ENCODE results near the gene TCF7.

The TCF7 gene

DNA sequence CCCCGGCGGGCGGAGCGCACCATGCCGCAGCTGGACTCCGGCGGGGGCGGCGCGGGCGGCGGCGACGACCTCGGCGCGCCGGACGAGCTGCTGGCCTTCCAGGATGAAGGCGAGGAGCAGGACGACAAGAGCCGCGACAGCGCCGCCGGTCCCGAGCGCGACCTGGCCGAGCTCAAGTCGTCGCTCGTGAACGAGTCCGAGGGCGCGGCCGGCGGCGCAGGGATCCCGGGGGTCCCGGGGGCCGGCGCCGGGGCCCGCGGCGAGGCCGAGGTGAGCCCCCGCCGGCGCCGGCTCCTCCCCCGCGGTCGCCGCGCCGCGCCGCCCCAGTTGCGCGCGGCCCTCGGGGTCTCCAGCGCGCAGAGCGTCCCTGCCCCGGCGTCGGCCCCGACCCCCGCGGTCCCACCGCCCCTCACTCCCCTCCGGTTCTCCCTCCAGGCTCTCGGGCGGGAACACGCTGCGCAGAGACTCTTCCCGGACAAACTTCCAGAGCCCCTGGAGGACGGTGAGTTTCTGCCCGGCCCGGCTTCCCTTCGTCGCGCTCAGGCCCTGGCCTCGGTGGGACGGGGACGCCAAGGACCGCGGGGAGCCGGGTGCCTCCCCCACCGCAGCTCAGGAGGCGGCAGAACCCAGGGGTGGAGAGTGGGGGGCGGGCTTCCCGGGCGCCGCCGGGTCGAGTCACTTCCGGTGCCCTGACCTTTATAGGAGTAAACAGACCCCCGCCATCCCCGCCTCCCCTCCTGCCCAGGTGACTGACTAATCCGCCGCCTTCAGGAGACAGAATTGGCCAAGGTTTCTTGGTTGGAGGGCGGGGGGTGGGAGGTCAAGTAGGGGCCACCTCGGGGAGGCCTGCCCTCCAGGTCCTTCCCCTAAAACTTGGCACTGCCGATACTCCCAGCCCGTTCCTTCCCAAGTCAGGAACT lies 665 bp downstream of the TCF7 start:
- Histone ChIP-seq H3K4me1 (ENCODE audit: control insufficient read depth, insufficient read depth, low read length) (peaks cover 39% of the 10 kb centered on the region), H3K36me3 (ENCODE audit: control insufficient read depth, insufficient read depth, low read length) (peaks cover 38% of the 10 kb centered on the region), H3K9ac (ENCODE audit: low read length) (peak overlapping the region; percentile 92), H3K27me3 (ENCODE audit: control insufficient read depth, insufficient read depth, low read length) (peaks cover 19% of the 10 kb centered on the region; the same call in 1 of the 2 replicates), H3K4me3 (ENCODE audit: low read depth, low read length) (peak overlapping the region; percentile 82), H3K27ac (ENCODE audit: low read depth, low read length) (peak overlapping the region; percentile 80; the same call in 1 of the 2 replicates), H3K9me3 (ENCODE audit: control insufficient read depth, insufficient read depth, low read depth, low read length) (no peaks in the 10 kb centered on the region)

DNA sequence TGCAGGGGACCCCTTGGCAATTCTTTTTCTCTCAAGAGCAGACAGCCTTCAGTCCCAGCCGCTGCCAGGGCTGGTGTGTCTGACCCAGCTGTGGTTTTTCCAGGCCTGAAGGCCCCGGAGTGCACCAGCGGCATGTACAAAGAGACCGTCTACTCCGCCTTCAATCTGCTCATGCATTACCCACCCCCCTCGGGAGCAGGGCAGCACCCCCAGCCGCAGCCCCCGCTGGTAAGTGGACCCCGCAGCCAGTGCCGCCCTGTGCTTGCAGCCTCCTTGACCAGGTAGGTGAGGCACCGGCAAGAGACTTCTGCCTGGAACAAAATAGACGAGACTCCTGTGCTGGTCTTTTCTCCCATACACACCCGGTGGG lies 1.3 kb downstream of the TCF7 start:
- H3K27ac ChIP-seq (ENCODE audit: low read depth, low read length) = peak overlapping the region; percentile 80; the same call in 1 of the 2 replicates
- peaks cover 19% of the 10 kb centered on the region; the same call in 1 of the 2 replicates for H3K27me3 ChIP-seq (ENCODE audit: control insufficient read depth, insufficient read depth, low read length)
- H3K4me1 ChIP-seq (ENCODE audit: control insufficient read depth, insufficient read depth, low read length) = peaks cover 33% of the 10 kb centered on the region
- H3K9ac ChIP-seq (ENCODE audit: low read length) = peak overlapping the region; percentile 92
- no peaks in the 10 kb centered on the region for H3K9me3 ChIP-seq (ENCODE audit: control insufficient read depth, insufficient read depth, low read depth, low read length)
- peak overlapping the region; percentile 82 for H3K4me3 ChIP-seq (ENCODE audit: low read depth, low read length)
- H3K36me3 ChIP-seq (ENCODE audit: control insufficient read depth, insufficient read depth, low read length) = peaks cover 44% of the 10 kb centered on the region

DNA sequence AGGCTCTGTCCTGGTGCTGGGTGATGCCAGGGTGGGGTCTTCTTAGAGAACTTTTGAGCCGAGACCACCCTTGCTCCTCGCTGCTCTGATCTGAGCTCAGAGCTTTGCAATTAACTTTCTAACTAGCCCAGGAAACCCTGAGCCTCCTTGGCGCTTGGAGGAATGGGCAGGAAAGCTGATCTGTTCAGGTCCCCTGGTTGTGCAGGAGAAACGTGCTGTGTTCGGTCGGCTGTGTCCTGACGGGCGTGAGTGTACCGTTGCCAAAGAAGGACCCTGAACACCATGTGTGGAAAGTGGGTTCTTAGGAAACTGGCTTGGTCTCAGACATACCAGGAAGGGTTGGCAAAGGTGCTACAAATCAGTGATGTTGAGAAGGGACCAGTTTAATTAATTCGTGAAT lies 1.8 kb downstream of the TCF7 start:
- Histone ChIP-seq H3K4me1 (ENCODE audit: control insufficient read depth, insufficient read depth, low read length) (peaks cover 28% of the 10 kb centered on the region), H3K9ac (ENCODE audit: low read length) (no peak overlapping the region), H3K36me3 (ENCODE audit: control insufficient read depth, insufficient read depth, low read length) (peaks cover 47% of the 10 kb centered on the region), H3K9me3 (ENCODE audit: control insufficient read depth, insufficient read depth, low read depth, low read length) (no peaks in the 10 kb centered on the region), H3K27me3 (ENCODE audit: control insufficient read depth, insufficient read depth, low read length) (peaks cover 19% of the 10 kb centered on the region; the same call in 1 of the 2 replicates), H3K27ac (ENCODE audit: low read depth, low read length) (no peak overlapping the region), H3K4me3 (ENCODE audit: low read depth, low read length) (no peak overlapping the region)

DNA sequence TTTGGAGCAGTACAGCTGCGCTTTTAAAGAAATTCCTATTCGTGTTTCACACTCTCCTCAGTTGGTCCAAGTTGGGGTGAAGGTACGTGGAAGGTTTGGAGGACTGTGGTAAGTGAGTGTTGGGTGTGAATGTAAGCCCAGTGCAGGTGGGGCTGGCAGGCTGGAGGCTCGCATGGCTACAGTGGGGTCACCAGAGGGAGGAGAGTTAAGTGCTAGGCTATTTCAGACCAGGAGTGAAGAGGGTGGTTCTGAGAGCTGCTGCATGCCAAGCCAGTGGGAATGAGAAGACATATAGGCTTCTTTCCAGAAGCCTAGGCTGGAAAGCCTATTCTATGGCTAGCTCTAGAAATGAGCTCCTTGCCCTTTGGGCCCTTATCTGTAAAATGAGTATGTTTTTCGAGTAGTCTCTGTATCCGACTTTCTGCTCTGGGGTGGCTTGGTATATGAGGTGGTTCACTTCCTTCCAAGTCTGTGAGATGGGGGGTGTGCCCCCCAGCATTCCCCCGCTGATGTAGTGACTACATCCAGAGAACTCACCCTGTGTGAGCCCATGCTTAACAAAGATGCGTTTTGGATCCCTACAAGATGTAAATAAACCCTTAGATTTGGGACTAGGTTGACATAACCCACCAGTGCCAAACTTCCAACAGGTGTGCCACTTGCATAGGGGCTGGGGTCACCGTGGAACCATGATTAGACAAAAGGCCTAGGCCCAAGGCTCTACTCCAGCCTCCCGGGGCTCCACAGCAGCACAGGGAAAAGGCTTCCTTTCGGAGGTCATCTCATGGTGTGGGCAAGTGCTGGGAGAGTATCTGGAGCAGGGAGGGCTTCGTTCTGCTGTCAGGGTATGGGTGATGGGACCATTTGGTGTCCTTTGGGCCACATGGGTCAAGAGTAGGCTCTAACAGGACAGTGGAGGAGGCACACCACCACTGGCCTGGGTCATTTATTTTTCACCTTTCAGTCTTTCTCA lies 2.6 kb downstream of the TCF7 start:
- Histone ChIP-seq H3K4me1 (ENCODE audit: control insufficient read depth, insufficient read depth, low read length) (peaks cover 23% of the 10 kb centered on the region), H3K4me3 (ENCODE audit: low read depth, low read length) (no peak overlapping the region), H3K27ac (ENCODE audit: low read depth, low read length) (no peak overlapping the region), H3K27me3 (ENCODE audit: control insufficient read depth, insufficient read depth, low read length) (peaks cover 17% of the 10 kb centered on the region; the same call in 1 of the 2 replicates), H3K9ac (ENCODE audit: low read length) (no peak overlapping the region), H3K36me3 (ENCODE audit: control insufficient read depth, insufficient read depth, low read length) (peaks cover 51% of the 10 kb centered on the region), H3K9me3 (ENCODE audit: control insufficient read depth, insufficient read depth, low read depth, low read length) (no peaks in the 10 kb centered on the region)

DNA sequence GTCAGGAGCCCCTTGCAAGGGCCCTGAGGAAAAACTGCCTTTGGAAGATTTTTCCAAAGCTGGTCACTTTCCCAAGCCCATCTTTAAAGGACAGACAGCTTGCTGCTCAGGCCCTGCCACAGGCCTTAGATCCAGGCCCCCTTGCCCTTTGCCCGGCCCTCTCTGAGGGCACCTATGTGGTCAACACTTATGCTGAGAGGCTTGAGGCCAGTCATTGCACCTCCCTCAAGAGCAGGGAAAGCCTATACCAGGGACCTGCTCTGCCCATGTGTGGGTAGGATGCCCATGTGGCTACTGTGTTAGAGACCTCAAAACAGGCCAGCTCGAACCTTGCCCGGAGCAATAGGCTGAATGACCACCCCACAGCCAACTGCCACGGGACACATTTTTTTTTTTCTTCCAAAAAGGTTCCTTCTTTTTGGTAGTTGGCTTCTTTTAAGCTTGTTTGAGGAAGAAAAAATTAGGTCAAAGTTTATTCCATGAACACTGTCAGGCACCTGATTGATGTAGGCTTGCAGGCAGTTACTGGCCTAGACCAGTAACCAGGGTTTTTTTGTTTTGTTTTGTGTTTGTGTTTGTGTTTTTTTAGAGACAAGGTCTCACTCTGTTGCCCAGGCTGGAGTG lies 3.8 kb downstream of the TCF7 start:
- Histone ChIP-seq H3K27me3 (ENCODE audit: control insufficient read depth, insufficient read depth, low read length) (peaks cover 6% of the 10 kb centered on the region; the same call in 1 of the 2 replicates), H3K36me3 (ENCODE audit: control insufficient read depth, insufficient read depth, low read length) (peaks cover 60% of the 10 kb centered on the region), H3K4me1 (ENCODE audit: control insufficient read depth, insufficient read depth, low read length) (peaks cover 12% of the 10 kb centered on the region), H3K9me3 (ENCODE audit: control insufficient read depth, insufficient read depth, low read depth, low read length) (no peaks in the 10 kb centered on the region), H3K27ac (ENCODE audit: low read depth, low read length) (no peak overlapping the region), H3K9ac (ENCODE audit: low read length) (no peak overlapping the region), H3K4me3 (ENCODE audit: low read depth, low read length) (no peak overlapping the region)

DNA sequence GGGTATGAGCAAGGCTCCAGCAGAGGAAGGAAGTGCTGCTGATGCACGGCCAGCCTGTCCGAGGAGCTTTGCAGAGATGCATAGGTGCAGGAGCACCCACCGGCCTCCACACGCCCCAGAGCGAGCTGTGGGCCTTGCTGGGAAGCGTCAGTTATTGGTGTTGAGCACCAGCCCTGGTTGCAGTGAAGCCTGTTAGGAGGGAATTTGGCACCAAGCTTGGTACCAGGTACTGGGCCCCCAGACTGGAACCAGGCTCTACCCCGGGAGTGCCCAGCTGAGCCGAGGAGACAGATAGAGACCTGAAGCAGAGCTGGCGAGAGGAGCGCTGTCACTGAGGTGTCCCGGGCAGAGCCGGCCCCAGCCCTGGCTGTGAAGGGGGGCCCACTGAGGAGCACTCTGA lies 5.2 kb downstream of the TCF7 start:
- no peak overlapping the region for H3K4me3 ChIP-seq (ENCODE audit: low read depth, low read length)
- peaks cover 71% of the 10 kb centered on the region for H3K36me3 ChIP-seq (ENCODE audit: control insufficient read depth, insufficient read depth, low read length)
- H3K9ac ChIP-seq (ENCODE audit: low read length) = no peak overlapping the region
- H3K27ac ChIP-seq (ENCODE audit: low read depth, low read length) = no peak overlapping the region
- H3K27me3 ChIP-seq (ENCODE audit: control insufficient read depth, insufficient read depth, low read length) = no peaks in the 10 kb centered on the region
- 0 out of 2 replicates have a peak, but pooled peaks cover 5% of the 10 kb centered on the region for H3K4me1 ChIP-seq (ENCODE audit: control insufficient read depth, insufficient read depth, low read length)
- no peaks in the 10 kb centered on the region for H3K9me3 ChIP-seq (ENCODE audit: control insufficient read depth, insufficient read depth, low read depth, low read length)

DNA sequence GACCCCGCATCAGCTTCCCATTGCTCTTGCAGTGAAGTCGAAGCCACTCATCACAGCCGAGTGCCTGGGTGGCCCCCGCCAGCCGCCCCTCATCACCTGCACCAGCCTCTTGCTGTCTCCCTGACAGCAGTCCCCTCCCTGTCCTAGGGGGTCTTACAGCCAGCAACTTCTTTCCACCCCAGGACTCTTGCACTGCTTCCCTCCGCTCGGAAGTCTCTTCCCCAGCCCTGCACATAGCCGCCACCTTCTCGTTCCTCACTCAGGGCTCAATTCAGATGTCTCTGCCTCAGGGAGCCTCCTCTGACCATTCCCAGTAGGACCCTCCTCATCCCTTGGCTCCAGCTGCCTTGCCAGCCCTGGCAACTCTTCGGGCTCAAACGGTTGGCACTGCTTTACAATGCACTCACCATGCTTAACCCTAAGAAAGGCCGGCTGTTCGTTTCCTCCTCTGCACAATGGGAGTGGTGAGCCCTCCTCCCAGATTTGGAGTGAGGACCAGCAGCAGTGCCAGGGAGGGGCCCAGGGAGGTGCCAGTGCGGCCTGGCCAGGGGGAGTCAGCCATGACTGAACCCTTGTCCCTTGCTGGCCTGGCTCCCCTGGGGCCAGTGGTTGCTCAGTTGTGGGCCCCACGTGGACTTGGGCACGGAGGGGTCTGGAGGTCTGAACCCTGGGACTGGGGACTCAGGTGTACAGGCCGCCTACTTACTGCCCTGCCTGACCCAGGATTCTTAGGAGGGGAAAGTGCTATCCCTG lies 6.1 kb downstream of the TCF7 start:
- Histone ChIP-seq H3K36me3 (ENCODE audit: control insufficient read depth, insufficient read depth, low read length) (peaks cover 72% of the 10 kb centered on the region), H3K9ac (ENCODE audit: low read length) (no peak overlapping the region), H3K27ac (ENCODE audit: low read depth, low read length) (no peak overlapping the region)

DNA sequence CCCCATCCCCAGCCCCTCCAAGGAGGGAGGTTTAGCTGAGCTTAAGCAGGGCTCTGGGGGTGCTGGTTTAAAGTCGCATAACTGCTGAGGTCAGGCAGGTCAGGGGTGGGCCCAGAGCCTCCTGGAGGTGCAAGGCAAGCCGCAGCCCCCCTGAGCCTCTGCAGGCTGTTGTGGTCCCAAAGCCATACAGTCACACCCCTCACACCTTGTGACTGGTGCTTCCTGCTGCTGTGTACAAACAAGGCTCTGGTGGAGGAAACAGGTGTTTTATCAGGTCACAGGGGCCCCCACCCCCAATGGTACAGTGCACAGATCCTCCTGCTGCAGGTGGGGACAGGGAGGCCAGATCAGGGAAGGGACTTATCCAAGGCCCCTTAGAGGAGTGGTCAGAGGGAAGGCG lies 8.0 kb downstream of the TCF7 start:
- Histone ChIP-seq H3K9me3 (ENCODE audit: control insufficient read depth, insufficient read depth, low read depth, low read length) (no peaks in the 10 kb centered on the region), H3K27ac (ENCODE audit: low read depth, low read length) (no peak overlapping the region), H3K4me1 (ENCODE audit: control insufficient read depth, insufficient read depth, low read length) (no peaks in the 10 kb centered on the region), H3K9ac (ENCODE audit: low read length) (no peak overlapping the region), H3K4me3 (ENCODE audit: low read depth, low read length) (no peak overlapping the region), H3K36me3 (ENCODE audit: control insufficient read depth, insufficient read depth, low read length) (peaks cover 56% of the 10 kb centered on the region), H3K27me3 (ENCODE audit: control insufficient read depth, insufficient read depth, low read length) (no peaks in the 10 kb centered on the region)

More for the DNA sequence above, 6.1 kb downstream of the TCF7 start:
- 0 out of 2 replicates have a peak, but pooled peaks cover 4% of the 10 kb centered on the region for H3K4me1 ChIP-seq (ENCODE audit: control insufficient read depth, insufficient read depth, low read length)
- no peak overlapping the region for H3K4me3 ChIP-seq (ENCODE audit: low read depth, low read length)
- no peaks in the 10 kb centered on the region for H3K9me3 ChIP-seq (ENCODE audit: control insufficient read depth, insufficient read depth, low read depth, low read length)
- no peaks in the 10 kb centered on the region for H3K27me3 ChIP-seq (ENCODE audit: control insufficient read depth, insufficient read depth, low read length)

DNA sequence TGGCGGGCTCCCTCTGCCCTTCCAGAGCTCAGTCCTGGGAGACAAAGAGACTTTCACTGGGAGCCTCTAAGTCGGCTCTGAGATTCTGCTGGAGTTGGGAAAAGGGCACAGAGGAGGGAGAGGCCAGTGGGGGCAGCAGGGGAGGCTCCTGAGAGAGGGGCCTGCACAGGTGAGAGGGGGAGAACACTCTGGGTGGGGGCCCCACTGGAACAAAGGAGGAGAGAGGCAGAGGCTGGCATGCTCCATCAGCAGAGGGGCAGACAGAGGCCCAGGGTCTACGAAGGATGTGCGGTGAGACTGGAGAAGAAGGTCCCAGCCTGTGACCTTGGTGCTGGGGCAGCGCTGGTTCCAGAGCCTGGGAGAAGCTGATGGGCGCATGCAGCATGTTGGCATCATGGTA lies 8.9 kb downstream of the TCF7 start:
- Histone ChIP-seq H3K4me1 (ENCODE audit: control insufficient read depth, insufficient read depth, low read length) (no peaks in the 10 kb centered on the region), H3K9ac (ENCODE audit: low read length) (no peak overlapping the region), H3K27me3 (ENCODE audit: control insufficient read depth, insufficient read depth, low read length) (no peaks in the 10 kb centered on the region), H3K27ac (ENCODE audit: low read depth, low read length) (no peak overlapping the region), H3K9me3 (ENCODE audit: control insufficient read depth, insufficient read depth, low read depth, low read length) (no peaks in the 10 kb centered on the region), H3K4me3 (ENCODE audit: low read depth, low read length) (no peak overlapping the region), H3K36me3 (ENCODE audit: control insufficient read depth, insufficient read depth, low read length) (peaks cover 48% of the 10 kb centered on the region)
